Measurements from ENCODE around the gene ALG11.
A peak's percentile ranks its signal among the peaks of the same experiment; 100 is the strongest.

- TF ChIP-seq CTCF (IDR thresholded peaks at IDR 0.05; ENCODE audit: low read depth, low read length) (peak; percentile 11), POLR2A (IDR thresholded peaks at IDR 0.05; ENCODE audit: extremely low read depth, insufficient read length) (no peak)
Measured at GRCh38 chr13:52070929-52071523, 58.8 kb downstream of the ALG11 start.
